Measurements from ENCODE around the gene GOLGB1. TPM values are rescaled to one million over a fixed set of nuclear protein-coding genes. Genes with fewer than 3 reads are reported as not detected.
A peak's percentile ranks its signal among the peaks of the same experiment; 100 is the strongest.
"Not testable (repeated sequence)": the region's sequence is repeated elsewhere in the genome, so short reads cannot be mapped to it uniquely, and the experiment has no call there.

GOLGB1 gene
- total and polyA plus RNA-seq, 10 donors: 7.2 to 87.0 (median 47.8) TPM

DNA sequence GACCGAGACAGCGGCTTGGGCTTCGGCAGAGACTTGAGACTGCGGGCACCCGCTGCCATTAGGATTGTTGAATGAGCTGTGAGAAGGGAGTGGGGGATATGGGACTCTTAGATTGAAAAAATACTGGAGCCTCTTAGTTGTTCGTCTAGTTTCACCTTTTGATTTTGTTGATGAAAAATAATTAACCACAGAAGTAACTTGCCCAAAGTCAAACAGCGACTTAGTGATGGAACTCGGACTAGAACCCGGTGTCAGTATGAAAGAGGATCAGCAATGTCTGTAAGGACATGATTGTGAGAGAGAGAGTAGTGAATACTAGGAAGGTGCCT lies 510 bp upstream of the GOLGB1 start:
- Histone ChIP-seq H3K36me3 (no peaks in the 10 kb centered on the region), H3K4me3 (peak overlapping the region; percentile 74 to 95 (median 89)), H3K9me3 (no peaks in the 10 kb centered on the region), H3K4me1 (peaks cover 12 to 46% (median 35%) of the 10 kb centered on the region in 6 donors), H3K27ac (peak overlapping the region; percentile 66 to 95 (median 90)), H3K27me3 (replicated peaks in 1 of 7) (no peaks in the 10 kb centered on the region)
- DNase-seq: no peak
- intact Hi-C loops (cut with DNase I; ENCODE audit: low total_unique reads): no loop called here
- no peak for TF ChIP-seq POLR2AphosphoS5 (IDR thresholded peaks at IDR 0.05)
- no peak for TF ChIP-seq POLR2A (IDR thresholded peaks at IDR 0.05)
- TF ChIP-seq, protein P1, sequence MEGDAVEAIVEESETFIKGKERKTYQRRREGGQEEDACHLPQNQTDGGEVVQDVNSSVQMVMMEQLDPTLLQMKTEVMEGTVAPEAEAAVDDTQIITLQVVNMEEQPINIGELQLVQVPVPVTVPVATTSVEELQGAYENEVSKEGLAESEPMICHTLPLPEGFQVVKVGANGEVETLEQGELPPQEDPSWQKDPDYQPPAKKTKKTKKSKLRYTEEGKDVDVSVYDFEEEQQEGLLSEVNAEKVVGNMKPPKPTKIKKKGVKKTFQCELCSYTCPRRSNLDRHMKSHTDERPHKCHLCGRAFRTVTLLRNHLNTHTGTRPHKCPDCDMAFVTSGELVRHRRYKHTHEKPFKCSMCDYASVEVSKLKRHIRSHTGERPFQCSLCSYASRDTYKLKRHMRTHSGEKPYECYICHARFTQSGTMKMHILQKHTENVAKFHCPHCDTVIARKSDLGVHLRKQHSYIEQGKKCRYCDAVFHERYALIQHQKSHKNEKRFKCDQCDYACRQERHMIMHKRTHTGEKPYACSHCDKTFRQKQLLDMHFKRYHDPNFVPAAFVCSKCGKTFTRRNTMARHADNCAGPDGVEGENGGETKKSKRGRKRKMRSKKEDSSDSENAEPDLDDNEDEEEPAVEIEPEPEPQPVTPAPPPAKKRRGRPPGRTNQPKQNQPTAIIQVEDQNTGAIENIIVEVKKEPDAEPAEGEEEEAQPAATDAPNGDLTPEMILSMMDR (IDR thresholded peaks at IDR 0.05 in 8 of 11, conservative IDR thresholded peaks at IDR 0.05 in 3 of 11): no peak
- 1 to 3% (median 1%) methylated on average over 9 of the region's 9 CpGs for WGBS, 5 donors

DNA sequence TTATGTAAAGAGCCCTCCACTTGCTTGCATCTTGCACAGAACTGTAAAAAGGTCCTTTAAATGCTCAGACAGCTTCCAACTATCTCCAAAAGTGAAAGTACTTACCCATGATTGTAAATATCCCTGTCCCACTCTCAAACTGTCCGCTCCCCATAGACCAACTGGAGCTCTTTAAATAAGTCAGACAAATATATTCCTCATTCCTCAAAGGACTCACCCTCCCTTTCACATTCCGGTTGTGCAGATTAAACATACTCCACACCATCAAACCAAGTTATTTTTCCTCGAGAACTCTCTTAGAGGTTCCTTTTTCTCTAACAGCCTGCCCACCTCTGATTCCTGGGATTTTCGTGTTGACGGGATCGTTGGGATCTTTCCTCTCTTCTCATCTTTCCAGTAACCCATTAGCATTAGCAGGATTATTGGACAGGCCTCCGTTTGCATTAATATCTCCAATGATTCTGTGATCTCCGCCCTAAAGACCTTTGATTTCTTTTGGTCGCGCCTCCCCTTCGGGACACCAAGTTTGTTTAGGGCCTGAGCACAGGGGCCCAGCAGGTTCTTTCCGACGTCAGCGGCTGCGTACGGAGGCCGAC lies 763 bp downstream of the GOLGB1 start:
- no peaks in the 10 kb centered on the region for H3K36me3 ChIP-seq
- H3K4me3 ChIP-seq: peak overlapping the region; percentile 74 to 95 (median 89)
- peaks cover 12 to 58% (median 38%) of the 10 kb centered on the region in 6 donors for H3K4me1 ChIP-seq
- 1 to 2% (median 1%) methylated on average over 17 of the region's 17 CpGs for WGBS, 5 donors
- no peaks in the 10 kb centered on the region for H3K9me3 ChIP-seq
- intact Hi-C loops (cut with DNase I; ENCODE audit: low total_unique reads): no loop called here
- H3K27me3 ChIP-seq (replicated peaks in 1 of 7): no peaks in the 10 kb centered on the region
- TF ChIP-seq POLR2AphosphoS5 (IDR thresholded peaks at IDR 0.05) (no peak), POLR2A (IDR thresholded peaks at IDR 0.05) (no peak)
- TF ChIP-seq, protein P1 (IDR thresholded peaks at IDR 0.05 in 8 of 11, conservative IDR thresholded peaks at IDR 0.05 in 3 of 11): no peak
- peak overlapping the region; percentile 66 to 95 (median 92) for H3K27ac ChIP-seq
- DNase-seq: no peak

DNA sequence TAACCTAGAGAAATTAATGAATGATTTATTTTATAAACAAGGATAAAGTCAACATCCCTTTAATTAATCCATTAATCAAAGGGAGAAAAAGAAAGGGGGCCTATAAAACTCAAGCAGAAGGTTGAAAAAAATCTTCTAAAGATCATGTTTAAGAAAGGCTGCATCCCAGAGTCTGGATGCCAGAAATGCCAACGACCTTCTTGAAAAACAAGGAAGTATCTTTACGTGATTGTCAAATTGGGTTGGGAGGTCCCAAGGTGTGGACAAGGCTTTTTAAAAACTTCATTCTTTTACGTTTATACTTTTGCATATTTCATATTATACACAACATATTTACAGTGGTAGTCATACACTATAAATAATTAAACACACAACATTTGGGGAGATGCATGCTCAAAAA lies 1.6 kb downstream of the GOLGB1 start:
- Histone ChIP-seq H3K36me3 (peaks cover 0 to 4% (median 0%) of the 10 kb centered on the region in 6 donors), H3K9me3 (peaks cover 0 to 4% (median 3%) of the 10 kb centered on the region in 8 donors), H3K4me1 (peaks cover 12 to 59% (median 38%) of the 10 kb centered on the region in 6 donors), H3K27ac (peak overlapping the region in 3 of 8 donors; percentile 94 to 95 (median 94)), H3K27me3 (replicated peaks in 1 of 7) (no peaks in the 10 kb centered on the region), H3K4me3 (peak overlapping the region in 6 of 8 donors; percentile 85 to 95 (median 90))
- WGBS, 5 donors: 32 to 46% (median 38%) methylated on average over 3 of the region's 3 CpGs
- TF ChIP-seq POLR2AphosphoS5 (IDR thresholded peaks at IDR 0.05): no peak
- TF ChIP-seq POLR2A (IDR thresholded peaks at IDR 0.05): no peak
- TF ChIP-seq, protein P1 (IDR thresholded peaks at IDR 0.05 in 8 of 11, conservative IDR thresholded peaks at IDR 0.05 in 3 of 11): no peak
- DNase-seq: no peak
- intact Hi-C loops (cut with DNase I; ENCODE audit: low total_unique reads): no loop called here

DNA sequence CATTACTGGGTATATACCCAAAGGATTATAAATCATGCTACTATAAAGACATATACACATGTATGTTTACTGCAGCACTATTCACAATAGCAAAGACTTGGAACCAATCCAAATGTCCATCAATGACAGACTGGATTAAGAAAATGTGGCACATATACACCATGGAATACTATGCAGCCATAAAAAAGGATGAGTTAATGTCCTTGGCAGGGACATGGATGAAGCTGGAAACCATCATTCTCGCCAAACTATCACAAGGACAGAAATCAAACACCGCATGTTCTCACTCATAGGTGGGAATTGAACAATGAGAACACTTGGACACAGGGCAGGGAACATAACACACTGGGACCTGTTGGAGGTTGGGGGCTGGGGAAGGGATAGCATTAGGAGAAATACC lies 6.4 kb downstream of the GOLGB1 start:
- intact Hi-C loops (cut with DNase I; ENCODE audit: low total_unique reads); H3K27ac ChIP-seq; H3K27me3 ChIP-seq (replicated peaks in 1 of 7); H3K4me3 ChIP-seq; DNase-seq: not testable (repeated sequence)
- peaks cover 0 to 17% (median 0%) of the 10 kb centered on the region in 6 donors for H3K36me3 ChIP-seq
- H3K4me1 ChIP-seq: peaks cover 7 to 50% (median 29%) of the 10 kb centered on the region in 6 donors
- peaks cover 0 to 18% (median 14%) of the 10 kb centered on the region in 8 donors for H3K9me3 ChIP-seq
- WGBS, 5 donors: 95 to 100% (median 98%) methylated on average over 2 of the region's 2 CpGs
